GM18498 (cell line): ENCODE results near the gene BBS4.
A peak's percentile ranks its signal among the peaks of the same experiment; 100 is the strongest.
"Not testable (repeated sequence)": the region's sequence is repeated elsewhere in the genome, so short reads cannot be mapped to it uniquely, and the experiment has no call there.

ENCODE experiments used
- ATAC-seq: cut with Tn5 transposase; IDR thresholded peaks from one replicate; pipeline ENCODE4 v1.9.1; 2021; ENCODE audit warnings: mild to moderate bottlenecking, moderate library complexity; ENCODE audit not compliant: unreplicated experiment

The BBS4 gene

GRCh38 chr15:72690938-72691337, 4.9 kb downstream of the BBS4 start:
- ATAC-seq: no peak

- no peak for ATAC-seq
Observed at GRCh38 chr15:72698938-72699337, 12.9 kb downstream of the BBS4 start.

GRCh38 chr15:72700076-72700475, 14.1 kb downstream of the BBS4 start:
- ATAC-seq: no peak

GRCh38 chr15:72706266-72706665, 20.3 kb downstream of the BBS4 start:
- no peak for ATAC-seq

GRCh38 chr15:72708551-72709303, 22.7 kb downstream of the BBS4 start:
- not testable (repeated sequence) for ATAC-seq

GRCh38 chr15:72722071-72722696, 36.2 kb downstream of the BBS4 start:
- no peak for ATAC-seq

- ATAC-seq: no peak
Observed at GRCh38 chr15:72724028-72724427, 38.0 kb downstream of the BBS4 start.

GRCh38 chr15:72725446-72725845, 39.4 kb downstream of the BBS4 start:
- no peak for ATAC-seq

GRCh38 chr15:72725851-72726250, 39.8 kb downstream of the BBS4 start:
- ATAC-seq: not testable (repeated sequence)

- no peak for ATAC-seq
Observed at GRCh38 chr15:72727154-72727553, 41.1 kb downstream of the BBS4 start.

- not testable (repeated sequence) for ATAC-seq
Observed at GRCh38 chr15:72728249-72728648, 42.2 kb downstream of the BBS4 start.

- ATAC-seq: no peak
Observed at GRCh38 chr15:72728821-72729220, 42.8 kb downstream of the BBS4 start.

GRCh38 chr15:72732086-72732485, 46.1 kb downstream of the BBS4 start:
- ATAC-seq: no peak

GRCh38 chr15:72732516-72732915, 46.5 kb downstream of the BBS4 start:
- ATAC-seq: no peak

- no peak for ATAC-seq
Observed at GRCh38 chr15:72733941-72734738, 48.1 kb downstream of the BBS4 start.

- no peak for ATAC-seq
Observed at GRCh38 chr15:72735111-72735510, 49.1 kb downstream of the BBS4 start.

GRCh38 chr15:72737061-72737460, 51.1 kb downstream of the BBS4 start:
- no peak for ATAC-seq

- no peak for ATAC-seq
Observed at GRCh38 chr15:72737723-72738122, 51.7 kb downstream of the BBS4 start.

GRCh38 chr15:72740219-72740618, 54.2 kb downstream of the BBS4 start:
- ATAC-seq: peak; percentile 82

GRCh38 chr15:72749700-72750099, 63.7 kb downstream of the BBS4 start:
- ATAC-seq: no peak

- ATAC-seq: no peak
Observed at GRCh38 chr15:72751751-72752455, 65.9 kb downstream of the BBS4 start.
